WTC11 (cell line): ENCODE results near the gene PRODH.

Experiments used
- AFF4 ChIP-seq: sonication (generic); formaldehyde crosslinking; IDR thresholded peaks from 2 replicates; pipeline ENCODE4 v1.8.1; 2023; ENCODE audit warnings: mild to moderate bottlenecking, missing genetic modification reagents, borderline replicate concordance
- AR ChIP-seq: fragments of 250-450 bp; sonication (Bioruptor Pico); IDR thresholded peaks from 2 replicates; pipeline ENCODE4 v1.9.0; 2021; ENCODE audit warnings: mild to moderate bottlenecking
- ATF3 ChIP-seq: sonication (generic); formaldehyde crosslinking; conservative IDR thresholded peaks from 2 replicates; pipeline ENCODE4 v1.8.1; 2022; ENCODE audit warnings: mild to moderate bottlenecking, missing genetic modification reagents
- CTCF ChIP-seq: fragments of 200-600 bp; IDR thresholded peaks from 2 replicates; pipeline ENCODE4 v1.8.0; 2022; ENCODE audit warnings: antibody characterized with exemption
- E2F1 ChIP-seq: sonication (generic); formaldehyde crosslinking; IDR thresholded peaks from 2 replicates; pipeline ENCODE4 v1.8.0; 2022; ENCODE audit warnings: mild to moderate bottlenecking, missing genetic modification reagents
- FOXJ3 ChIP-seq: sonication (generic); formaldehyde crosslinking; IDR thresholded peaks from 2 replicates; pipeline ENCODE4 v1.9.0; 2021; ENCODE audit warnings: missing genetic modification reagents, mild to moderate bottlenecking, borderline replicate concordance
- JUN ChIP-seq: sonication (generic); formaldehyde crosslinking; IDR thresholded peaks from 2 replicates; pipeline ENCODE4 v1.8.0; 2023; ENCODE audit warnings: mild to moderate bottlenecking, missing genetic modification reagents
- MAX ChIP-seq: sonication (generic); formaldehyde crosslinking; IDR thresholded peaks from 2 replicates; pipeline ENCODE4 v1.8.0; 2022; ENCODE audit warnings: mild to moderate bottlenecking, missing genetic modification reagents
- NR3C1 ChIP-seq: sonication (generic); formaldehyde crosslinking; conservative IDR thresholded peaks from 2 replicates; pipeline ENCODE4 v1.8.1; 2023; ENCODE audit warnings: low read depth, mild to moderate bottlenecking, missing genetic modification reagents
- USF1 ChIP-seq: sonication (generic); formaldehyde crosslinking; IDR thresholded peaks from 2 replicates; pipeline ENCODE4 v1.8.0; 2022; ENCODE audit warnings: mild to moderate bottlenecking, missing genetic modification reagents
- USF2 ChIP-seq: sonication (generic); formaldehyde crosslinking; IDR thresholded peaks from 2 replicates; pipeline ENCODE4 v1.8.1; 2023; ENCODE audit warnings: mild to moderate bottlenecking, missing genetic modification reagents, moderate library complexity

- TF ChIP-seq USF2 (CRISPR knock-in tag) (no peak), CTCF (no peak), USF1 (CRISPR knock-in tag) (no peak), AFF4 (CRISPR knock-in tag) (no peak), NR3C1 (no peak), E2F1 (CRISPR knock-in tag) (no peak), ATF3 (CRISPR knock-in tag) (no peak), FOXJ3 (no peak), AR (CRISPR knock-in tag) (no peak), MAX (CRISPR knock-in tag) (no peak), JUN (no peak)
These were observed 29.2 kb downstream of the PRODH start for GRCh38 chr22:18906896-18907295.
